Head of caudate nucleus (tissue), 42 donors: ENCODE measurements around the gene PLPP7.

Experiments
- DNase-seq, 42 donors: peaks; one replicate each; pipeline versions ENCODE4 v3.0.0 to v3.0.0-alpha.2; 2020 to 2021; ENCODE audit warnings: mixed read lengths in 7 of 42
- intact Hi-C: fragments of 100-400 bp; cut with DNase I; formaldehyde crosslinking; loops from one replicate; pipeline ENCODE4 v1.15.0; 2022

Gene PLPP7

DNA sequence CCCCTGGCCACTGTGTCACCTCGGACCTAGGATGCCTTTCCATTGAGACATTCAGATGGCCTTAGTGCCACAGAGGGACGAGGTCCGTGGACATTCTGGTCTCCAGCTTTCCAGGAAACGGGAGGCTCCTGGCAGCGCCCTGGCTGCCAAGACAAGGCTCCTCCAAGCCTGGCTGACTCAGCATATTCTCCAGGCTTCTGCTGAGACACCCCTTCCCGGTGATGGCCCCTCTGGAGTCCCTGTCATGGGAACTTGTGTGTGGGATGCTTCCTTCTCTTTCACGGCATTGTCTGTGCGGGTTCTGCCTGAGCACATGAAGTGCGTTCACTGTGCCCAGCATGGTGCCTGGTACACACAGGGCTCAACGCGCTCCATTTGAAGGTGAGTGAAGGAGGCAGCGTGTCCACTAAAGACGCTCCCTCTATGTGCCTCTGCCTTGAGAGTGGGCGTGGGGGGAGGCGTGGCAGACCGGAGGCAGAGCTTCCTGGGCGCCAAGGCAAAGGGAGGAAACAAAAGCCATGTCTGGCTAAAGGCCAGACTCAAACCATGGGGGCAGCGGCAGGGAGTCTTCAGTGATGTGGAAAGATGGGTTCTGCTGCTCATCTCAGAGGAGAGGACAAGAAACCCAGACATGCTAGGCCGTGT, 58.0 kb downstream of the PLPP7 start:
- DNase-seq = peak in 2 of 42 donors; percentile 14 to 21
- intact Hi-C loops = no loop called here

DNA sequence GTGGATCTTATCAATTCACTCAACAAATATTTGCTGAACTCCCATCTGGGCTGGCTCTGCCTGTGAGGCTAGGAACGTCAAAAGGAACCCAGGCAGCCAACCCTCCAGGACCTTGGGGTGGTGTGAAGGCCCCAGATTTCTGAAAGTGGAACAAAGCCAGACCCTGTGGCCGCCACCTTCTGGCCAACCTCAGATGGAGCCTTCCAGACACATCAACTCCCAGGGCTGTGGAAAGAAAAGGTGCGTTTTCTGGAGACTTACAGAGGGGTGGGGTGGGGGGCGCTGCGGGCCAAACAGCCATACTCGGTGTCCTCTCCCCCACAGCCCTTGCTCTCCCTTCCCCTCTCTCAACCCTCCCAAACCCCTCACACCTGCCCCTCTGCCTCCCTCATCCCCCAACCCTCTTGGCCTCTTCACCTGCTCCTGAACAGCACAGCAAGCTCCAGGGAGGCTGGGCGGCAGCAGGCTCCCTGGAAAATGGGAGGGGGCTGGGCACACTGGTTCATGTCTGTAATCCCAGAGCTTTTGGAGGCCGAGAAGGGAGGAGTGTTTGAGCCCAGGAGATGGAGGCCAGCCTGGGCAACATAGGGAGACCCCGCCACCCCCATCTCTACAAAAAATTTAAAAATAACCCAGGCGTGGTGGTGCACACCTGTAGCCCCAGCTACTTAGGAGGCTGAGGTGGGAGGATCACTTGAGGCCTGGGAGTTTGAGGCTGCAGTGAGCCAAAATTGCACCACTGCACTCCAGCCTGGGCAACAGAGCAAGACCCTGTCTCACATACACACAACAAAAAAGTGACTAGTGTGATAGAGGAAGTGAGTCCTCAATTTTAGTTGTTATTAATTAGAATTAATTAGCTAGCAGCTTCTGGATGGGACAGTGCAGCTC, 59.4 kb downstream of the PLPP7 start:
- intact Hi-C loops = no loop called here
- peak in 2 of 42 donors; percentile 11 to 27 for DNase-seq

DNA sequence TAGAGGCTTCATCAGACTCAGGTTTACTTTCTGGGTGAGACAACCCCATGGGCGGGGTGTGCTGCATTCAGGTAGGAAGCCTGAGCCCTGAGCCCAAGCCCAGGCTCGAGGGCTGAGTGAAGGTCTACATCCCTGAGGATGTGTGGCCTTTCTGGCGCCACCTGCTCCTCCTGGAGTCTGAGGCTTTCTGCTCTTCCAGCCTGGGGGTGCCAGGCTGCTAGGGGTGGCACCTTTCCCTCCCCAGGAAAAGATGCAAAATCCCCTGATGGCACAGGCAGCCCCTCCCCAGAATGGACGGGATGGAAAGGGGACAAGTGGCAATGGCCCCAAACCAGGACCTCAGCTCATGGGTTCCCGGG, 60.0 kb downstream of the PLPP7 start:
- intact Hi-C loops = no loop called here

DNA sequence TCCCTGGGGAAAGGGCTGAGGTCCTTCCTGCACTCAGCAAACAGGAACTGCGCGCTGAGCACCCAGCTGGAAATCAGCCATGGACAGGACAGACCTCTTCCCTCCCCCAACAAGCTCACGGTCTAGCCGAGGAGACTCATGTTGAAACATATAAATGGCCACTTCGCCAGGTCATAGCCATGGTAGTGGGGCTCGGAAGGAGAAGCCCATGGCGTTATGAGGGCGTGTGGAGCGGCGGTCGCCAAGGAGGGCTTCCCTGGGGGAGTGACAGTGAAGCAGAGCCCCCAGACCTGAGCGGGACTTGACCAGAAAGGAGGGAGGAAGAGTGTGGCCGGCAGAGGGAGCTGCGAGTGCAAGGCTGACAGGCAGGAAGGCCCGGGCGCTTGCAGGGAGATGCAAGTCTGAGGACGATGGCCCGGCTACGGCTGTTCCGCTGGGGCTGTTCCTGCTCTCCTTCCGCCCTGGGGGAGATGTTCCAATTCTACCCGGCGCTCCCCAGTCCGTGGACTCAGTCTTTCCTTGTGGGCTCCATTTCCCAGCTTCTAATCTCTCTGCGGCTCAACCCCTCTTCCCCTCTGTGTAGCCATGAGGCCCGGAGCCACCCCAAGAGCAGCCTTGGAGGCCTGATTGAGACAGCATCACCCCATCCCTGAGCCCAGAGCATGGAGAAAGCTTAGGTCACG, 60.5 kb downstream of the PLPP7 start:
- intact Hi-C loops = loop anchor here (10.0 kb wide), 1 partner anchor 395 kb away; the partner anchor contains the start of gene RAPGEF1
- peak; percentile 84 to 96 (median 91) for DNase-seq

More for the DNA sequence above, 60.0 kb downstream of the PLPP7 start:
- peak in 1 of 42 donors; percentile 24 for DNase-seq

DNA sequence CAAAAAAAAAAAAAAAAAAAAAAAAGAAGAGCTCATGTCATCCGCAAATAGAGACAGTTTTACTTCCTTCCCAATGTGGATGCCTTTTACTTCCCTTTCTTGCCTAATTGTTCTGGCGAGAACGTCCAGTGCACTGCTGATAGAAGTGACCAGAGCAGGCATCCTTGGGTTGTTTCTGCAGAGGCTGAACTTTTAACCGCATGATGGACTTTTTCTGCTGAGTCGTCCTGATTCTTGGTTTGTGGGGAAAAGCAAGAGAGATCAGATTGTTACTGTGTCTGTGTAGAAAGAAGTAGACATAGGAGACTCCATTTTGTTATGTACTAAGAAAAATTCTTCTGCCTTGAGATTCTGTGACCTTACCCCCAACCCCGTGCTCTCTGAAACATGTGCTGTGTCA, 67.0 kb downstream of the PLPP7 start:
- DNase-seq = peak in 10 of 42 donors; percentile 15 to 48 (median 30)
- intact Hi-C loops = loop anchor here (10.0 kb wide), 1 partner anchor 388 kb away; the partner anchor contains the start of gene RAPGEF1

DNA sequence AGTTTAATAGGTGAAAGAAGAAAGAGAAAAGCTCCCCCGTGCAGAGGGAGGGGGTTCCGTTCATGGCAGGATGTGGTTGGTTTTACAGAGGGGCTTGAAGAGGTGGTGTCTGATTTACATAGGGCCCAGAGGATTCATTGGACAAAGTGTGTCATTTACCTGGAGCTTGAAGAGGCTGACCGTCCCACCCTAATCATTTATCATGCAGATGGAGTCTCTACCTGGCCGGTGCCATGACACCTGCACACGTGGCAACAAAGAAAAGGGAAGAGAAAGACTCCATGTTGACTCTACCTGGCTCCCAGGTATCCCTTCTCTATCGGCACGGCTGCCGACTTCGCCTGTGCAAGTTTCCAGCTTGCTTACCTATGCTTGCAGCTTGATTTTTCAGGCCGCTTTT, 69.0 kb downstream of the PLPP7 start:
- peak in 1 of 42 donors; percentile 28 for DNase-seq
- intact Hi-C loops = loop anchor here (10.0 kb wide), 1 partner anchor 386 kb away; the partner anchor contains the start of gene RAPGEF1
